SK-N-MC (cell line): ENCODE measurements around the gene PLAGL1.

Experiments used
- DNase-seq: peaks from one replicate; pipeline ENCODE4 v3.0.0-alpha.2; 2011; ENCODE audit warnings: low read depth, low spot score
- H3K27ac ChIP-seq: fragments of 200-600 bp; sonication (generic); 2 replicates; pipeline ENCODE4 v1.5.1; 2016; ENCODE audit warnings: mixed run types
- H3K36me3 ChIP-seq: fragments of 200-600 bp; sonication (generic); 2 replicates; pipeline ENCODE4 v1.6.1; 2017; ENCODE audit warnings: antibody characterized with exemption, low read length, mixed read lengths; ENCODE audit not compliant: insufficient read depth
- H3K4me3 ChIP-seq: fragments of 200-600 bp; sonication (generic); 2 replicates; pipeline ENCODE4 v1.5.1; 2016
- H3K9ac ChIP-seq: fragments of 200-600 bp; sonication (generic); 2 replicates; pipeline ENCODE4 v1.8.0; 2017; ENCODE audit warnings: mixed run types, mixed read lengths; ENCODE audit not compliant: insufficient read length
- H3K9me3 ChIP-seq: fragments of 200-600 bp; sonication (generic); 2 replicates; pipeline ENCODE4 v1.6.1; 2017; ENCODE audit warnings: low read depth, mild to moderate bottlenecking, antibody characterized with exemption, low read length, moderate library complexity, mixed read lengths
- EZH2 ChIP-seq: fragments of 200-600 bp; sonication (generic); IDR thresholded peaks from one replicate; pipeline ENCODE4 v1.6.1; 2017; ENCODE audit warnings: antibody characterized with exemption
- FOXP2 ChIP-seq: optimal IDR thresholded peaks from 2 replicates; pipeline ENCODE3; 2011; ENCODE audit warnings: mild to moderate bottlenecking, moderate library complexity; ENCODE audit not compliant: insufficient read depth; ENCODE audit errors: extremely low read length, control extremely low read depth
- POLR2AphosphoS5 ChIP-seq: IDR thresholded peaks from 2 replicates; pipeline ENCODE4 v1.6.1; 2012; ENCODE audit warnings: mild to moderate bottlenecking, low read depth, low read length, borderline replicate concordance

The PLAGL1 gene

DNA sequence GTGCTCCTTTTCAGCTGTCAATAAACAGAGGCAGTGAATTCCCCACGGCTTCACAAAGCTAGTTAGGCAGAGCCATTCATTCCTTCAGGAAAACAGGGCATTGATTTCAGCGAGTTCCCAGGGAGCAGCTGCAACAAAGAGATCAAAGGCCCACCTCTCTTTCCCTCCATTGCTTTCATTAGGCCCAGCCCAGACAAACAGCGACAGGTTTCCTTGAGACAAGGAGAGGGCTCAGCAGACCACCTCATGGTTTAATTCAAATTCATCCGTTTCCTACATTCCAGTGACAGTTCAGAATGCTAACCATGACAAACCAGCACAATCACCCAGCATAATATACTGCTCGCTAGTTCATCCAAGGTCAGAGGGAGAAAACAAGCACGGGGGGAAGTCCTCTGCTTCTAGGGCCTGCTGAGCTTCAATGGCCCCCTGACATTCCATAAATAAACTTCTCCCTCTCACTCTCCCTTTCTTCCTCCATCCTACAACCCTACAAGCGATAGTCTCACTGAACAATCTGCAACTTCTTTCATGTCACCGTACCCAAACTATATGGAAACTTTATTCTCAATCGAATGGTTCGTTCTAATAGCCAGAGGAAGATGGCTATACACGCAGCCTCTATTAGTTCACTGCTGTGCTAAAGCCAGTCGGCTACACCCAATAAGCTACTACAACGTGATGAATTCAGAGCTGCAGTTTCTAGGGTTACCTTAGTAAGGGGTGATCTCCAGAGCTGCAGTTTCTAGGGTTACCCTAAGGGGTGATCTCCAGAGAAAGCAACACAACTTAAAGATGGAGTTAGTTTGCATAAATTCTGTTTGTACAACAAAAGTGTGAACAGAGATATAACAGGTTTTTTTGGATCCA, 34.7 kb downstream of the PLAGL1 start:
- TF ChIP-seq FOXP2 (no peak), EZH2 (no peak), POLR2AphosphoS5 (no peak)
- no peak for DNase-seq
- H3K27ac ChIP-seq, result no peak overlapping the region

DNA sequence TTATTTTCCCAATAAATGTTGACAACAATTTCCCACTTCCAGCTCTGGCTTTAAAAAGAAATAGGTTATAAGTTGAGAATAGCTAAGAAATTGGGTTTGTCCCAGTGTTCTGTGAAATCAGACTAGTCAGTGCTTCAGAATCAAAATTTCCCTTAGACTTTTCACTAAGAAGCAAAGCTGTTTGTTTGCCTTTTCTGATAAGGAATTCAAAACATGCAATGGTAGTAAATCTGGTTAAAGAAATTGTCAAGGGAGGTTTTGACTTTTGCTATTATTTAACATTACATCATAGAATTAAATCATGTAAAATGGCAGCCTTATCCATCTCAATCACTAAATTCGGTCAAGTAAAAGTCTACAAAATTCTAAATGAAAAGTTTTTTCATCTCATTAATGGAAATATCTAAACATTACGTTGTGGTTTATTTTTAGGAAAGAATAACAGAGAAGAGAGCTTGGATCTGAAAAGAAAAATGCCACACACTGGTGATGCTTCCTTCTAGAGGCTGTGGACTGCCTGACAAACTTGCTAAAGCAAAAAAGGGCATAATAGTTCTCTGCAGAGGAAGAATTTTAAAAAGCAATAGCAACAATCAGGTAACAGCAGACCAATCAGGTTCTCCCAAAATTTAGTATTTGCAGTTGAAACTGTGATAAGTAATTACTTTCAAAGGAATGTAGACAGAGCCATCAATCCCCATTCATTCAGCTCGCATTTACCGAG, 36.4 kb downstream of the PLAGL1 start:
- DNase-seq, result no peak
- Histone ChIP-seq H3K36me3 (no peaks in the 10 kb centered on the region), H3K27ac (no peak overlapping the region), H3K9me3 (no peaks in the 10 kb centered on the region), H3K9ac (no peak overlapping the region), H3K4me3 (no peak overlapping the region)
- TF ChIP-seq EZH2, result no peak
- TF ChIP-seq FOXP2, result no peak
- no peak for TF ChIP-seq POLR2AphosphoS5

More for the DNA sequence above, 34.7 kb downstream of the PLAGL1 start:
- H3K9me3 ChIP-seq, result no peaks in the 10 kb centered on the region
- H3K9ac ChIP-seq, result no peak overlapping the region
- no peaks in the 10 kb centered on the region for H3K36me3 ChIP-seq
- no peak overlapping the region for H3K4me3 ChIP-seq

DNA sequence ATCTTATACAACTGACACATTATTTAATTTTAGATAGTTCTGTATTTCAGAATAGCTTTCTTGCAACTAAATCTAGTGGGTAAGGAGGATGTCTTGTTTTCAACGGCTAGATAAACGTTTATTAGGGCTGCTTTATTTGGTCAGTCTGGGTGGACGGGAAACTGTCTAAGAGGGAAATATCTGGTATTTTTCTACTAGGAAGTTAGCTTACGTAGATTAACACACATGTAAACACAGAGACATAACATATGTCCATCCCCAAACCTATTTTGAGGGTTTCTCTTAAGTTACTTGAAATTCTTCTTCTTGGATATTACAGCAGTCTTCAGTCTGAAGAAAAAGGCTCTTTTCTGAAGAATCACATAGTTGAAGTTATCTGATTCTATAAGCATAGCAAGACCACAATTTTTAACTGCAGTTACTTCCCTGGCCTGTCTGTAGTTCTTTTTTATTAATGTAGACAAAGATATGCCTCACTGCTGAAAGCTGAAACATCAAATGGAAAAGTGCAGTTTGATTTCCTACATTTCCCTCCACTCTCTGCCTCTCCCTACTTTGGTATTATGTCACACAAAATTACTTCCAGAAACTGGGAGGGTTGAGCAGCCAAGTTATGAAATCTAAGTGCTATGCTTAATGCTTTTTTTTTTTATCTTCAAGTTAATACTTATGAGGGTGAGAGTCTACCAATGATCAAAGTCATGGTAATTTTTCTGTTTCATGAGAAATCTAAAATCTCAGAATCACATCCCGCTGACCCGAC, 37.4 kb downstream of the PLAGL1 start:
- Histone ChIP-seq H3K9me3 (no peaks in the 10 kb centered on the region), H3K9ac (no peak overlapping the region)
- TF ChIP-seq POLR2AphosphoS5 (no peak), EZH2 (no peak), FOXP2 (no peak)

DNA sequence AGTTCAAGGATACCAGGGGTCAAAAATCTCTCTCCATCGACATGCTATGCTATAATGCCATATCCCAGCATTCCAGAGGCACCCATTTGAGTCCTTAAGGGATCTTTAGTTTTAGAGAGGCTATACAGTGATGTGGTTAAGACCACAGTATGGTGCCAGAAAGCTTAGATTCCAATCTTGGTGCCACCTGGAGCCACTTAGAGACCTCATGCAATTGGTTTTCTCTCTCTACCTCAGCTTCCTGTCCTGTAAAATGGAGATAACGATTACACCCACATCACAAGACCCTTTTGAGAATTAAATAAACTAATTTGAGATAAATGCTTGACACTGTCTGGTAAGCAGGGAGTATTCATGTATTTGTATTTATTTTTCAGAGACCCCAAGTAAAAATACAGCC, 39.0 kb downstream of the PLAGL1 start:
- Histone ChIP-seq H3K9me3 (no peaks in the 10 kb centered on the region), H3K36me3 (no peaks in the 10 kb centered on the region), H3K27ac (no peak overlapping the region), H3K4me3 (no peak overlapping the region), H3K9ac (no peak overlapping the region)
- no peak for DNase-seq
- TF ChIP-seq FOXP2 (no peak), POLR2AphosphoS5 (no peak), EZH2 (no peak)

More for the DNA sequence above, 37.4 kb downstream of the PLAGL1 start:
- H3K36me3 ChIP-seq, result no peaks in the 10 kb centered on the region
- H3K27ac ChIP-seq, result no peak overlapping the region
- no peak overlapping the region for H3K4me3 ChIP-seq
- no peak for DNase-seq

DNA sequence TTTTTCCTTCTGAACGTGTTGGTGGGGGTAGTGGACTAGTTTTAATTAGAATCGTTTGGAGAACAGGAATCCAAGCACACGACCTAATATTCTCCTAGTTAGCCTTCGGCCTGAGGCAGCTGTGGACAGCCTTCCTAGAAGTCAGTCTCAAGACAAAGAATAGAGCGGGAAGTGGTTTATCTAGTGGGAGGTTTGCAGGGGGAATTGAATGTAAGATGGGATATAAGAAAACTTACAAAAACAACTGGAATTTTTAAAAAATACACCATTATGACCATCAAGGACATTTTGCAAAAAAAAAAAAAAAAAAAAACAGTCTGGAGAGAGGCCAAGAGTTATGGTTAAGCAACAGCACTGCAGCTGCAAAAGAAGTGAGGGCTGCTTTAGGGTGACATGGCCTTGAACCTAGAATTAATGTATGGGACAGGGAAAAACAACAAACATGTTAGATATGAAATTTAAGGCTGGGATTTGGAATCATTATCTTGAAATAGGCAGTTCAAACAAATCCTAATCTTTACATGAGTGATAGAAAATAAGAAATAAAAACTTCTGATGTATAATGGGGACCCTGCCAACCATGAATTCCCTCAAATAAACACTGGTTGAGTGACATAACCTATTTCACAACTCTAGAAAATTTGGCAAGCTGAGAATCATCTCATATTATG, 40.2 kb downstream of the PLAGL1 start:
- DNase-seq, result no peak

DNA sequence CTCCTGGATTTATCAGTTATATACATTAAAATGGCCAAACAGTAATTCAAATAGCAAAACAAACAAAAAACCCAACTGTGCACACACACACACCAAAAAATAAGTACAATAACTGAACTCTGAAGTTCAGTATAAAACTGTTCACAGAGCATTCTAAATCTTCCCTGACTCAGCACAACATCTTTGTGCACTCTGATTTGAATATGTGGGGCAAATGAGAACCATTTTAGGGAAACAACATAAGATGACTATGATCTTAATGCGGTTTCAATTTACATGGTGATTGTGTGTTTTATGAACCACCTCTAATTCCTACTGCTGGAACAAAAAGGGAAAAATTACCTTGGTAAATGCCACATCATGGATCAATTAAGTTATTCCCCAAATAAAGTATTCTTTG, 41.7 kb downstream of the PLAGL1 start:
- no peak overlapping the region for H3K4me3 ChIP-seq
- no peak overlapping the region for H3K27ac ChIP-seq
- no peak for DNase-seq
- H3K36me3 ChIP-seq, result no peaks in the 10 kb centered on the region
- no peak for TF ChIP-seq FOXP2
- TF ChIP-seq POLR2AphosphoS5, result no peak
- no peak for TF ChIP-seq EZH2
- H3K9ac ChIP-seq, result no peak overlapping the region
- no peaks in the 10 kb centered on the region for H3K9me3 ChIP-seq

More for the DNA sequence above, 40.2 kb downstream of the PLAGL1 start:
- H3K27ac ChIP-seq, result no peak overlapping the region
- H3K9ac ChIP-seq, result no peak overlapping the region
- TF ChIP-seq POLR2AphosphoS5, result no peak
- no peak for TF ChIP-seq FOXP2
- no peak for TF ChIP-seq EZH2
- no peaks in the 10 kb centered on the region for H3K36me3 ChIP-seq
- no peaks in the 10 kb centered on the region for H3K9me3 ChIP-seq
- H3K4me3 ChIP-seq, result no peak overlapping the region

DNA sequence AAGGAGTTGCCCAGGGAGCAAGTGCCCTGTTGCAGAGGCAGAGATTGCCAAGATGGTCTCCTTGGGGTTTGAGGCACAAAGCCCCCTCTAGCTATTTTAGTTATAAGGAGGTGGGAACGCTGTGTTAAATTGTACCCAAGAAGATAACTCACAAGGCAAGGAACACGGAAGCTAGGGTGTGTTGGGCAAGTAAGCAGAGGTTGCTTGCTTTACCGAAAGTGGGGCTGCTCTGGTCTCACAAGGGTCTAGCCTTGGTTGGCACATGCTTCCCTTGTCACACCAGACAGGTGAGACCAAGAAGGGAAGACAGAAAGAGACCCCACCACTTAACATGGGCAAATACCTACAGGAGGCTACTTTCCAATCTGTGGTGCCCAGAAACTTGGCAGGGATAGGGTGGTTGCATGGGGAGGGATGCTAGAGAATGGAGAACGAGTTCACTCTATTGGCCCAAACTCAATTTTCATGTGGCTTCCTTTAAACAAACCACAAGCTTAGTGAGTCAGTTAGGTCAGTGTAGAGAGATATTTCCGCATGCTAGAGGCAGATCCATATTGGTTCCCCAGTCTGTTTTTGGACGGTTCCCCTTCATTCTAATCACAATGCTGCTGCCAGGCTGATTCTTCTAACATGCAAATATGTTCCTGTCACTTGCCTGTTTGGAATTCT, 42.4 kb downstream of the PLAGL1 start:
- TF ChIP-seq EZH2 (no peak), POLR2AphosphoS5 (no peak)
- H3K9ac ChIP-seq, result no peak overlapping the region
- no peaks in the 10 kb centered on the region for H3K36me3 ChIP-seq
- DNase-seq, result no peak
- H3K27ac ChIP-seq, result no peak overlapping the region
- H3K4me3 ChIP-seq, result no peak overlapping the region
- H3K9me3 ChIP-seq, result no peaks in the 10 kb centered on the region
